ENCODE data around the gene MCHR1.

DNA sequence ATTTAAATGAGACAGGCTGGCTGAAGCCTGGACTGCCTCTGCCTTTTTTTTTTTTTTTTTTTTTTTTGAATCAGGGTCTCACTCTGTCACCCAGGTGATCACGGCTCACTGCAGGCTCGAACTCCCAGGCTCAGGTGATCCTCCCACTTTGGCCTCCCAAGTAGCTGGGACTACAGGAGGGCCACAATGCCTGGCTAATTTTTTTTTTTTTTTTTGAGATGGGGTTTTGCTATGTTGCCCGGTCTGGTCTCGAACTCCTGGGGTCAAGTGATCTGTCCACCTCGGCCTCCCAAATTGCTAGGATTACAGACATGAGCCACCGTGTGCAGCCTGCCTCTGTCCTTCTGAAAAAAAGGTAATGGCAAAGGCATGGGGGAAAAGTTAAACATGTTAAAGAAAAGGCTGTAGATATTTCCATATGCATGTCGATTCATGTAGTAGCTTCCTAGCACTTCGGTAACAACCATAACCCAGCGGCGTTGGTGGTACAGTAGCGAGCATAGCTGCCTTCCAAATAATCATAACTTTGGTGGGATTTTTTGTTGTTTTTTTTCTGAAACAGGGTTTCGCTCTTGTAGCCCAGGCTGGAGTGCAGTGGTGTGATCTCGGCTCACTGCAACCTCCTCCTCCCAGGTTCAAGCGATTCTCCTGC lies 48.8 kb downstream of the MCHR1 start:
- TF ChIP-seq EZH2phosphoT487 (IDR thresholded peaks at IDR 0.05; ENCODE audit: insufficient read depth, low read depth) (no peak), EZH2 (IDR thresholded peaks at IDR 0.05; ENCODE audit: insufficient read depth, poor library complexity, severe bottlenecking) (no peak)
